K562 (cell line): Measurements from ENCODE around the gene UNKL. TPM values are rescaled to one million over a fixed set of nuclear protein-coding genes. Genes with fewer than 3 reads are reported as not detected.
A peak's percentile ranks its signal among the peaks of the same experiment; 100 is the strongest.

Experiments
- CTCF ChIP-seq, 3 experiments: IDR thresholded peaks in 2 of 3; conservative IDR thresholded peaks in 1 of 3; 2 replicates each; pipeline ENCODE4 v1.5.1; 2011 to 2012; ENCODE audit warnings: low read length in 3 of 3, mild to moderate bottlenecking in 3 of 3, control low read depth in 2 of 3, improper control_type of control experiment in 1 of 3, inconsistent platforms in 1 of 3, low read depth in 1 of 3, mixed read lengths in 1 of 3, moderate library complexity in 1 of 3; ENCODE audit not compliant: insufficient read depth in 2 of 3
- EGR1 ChIP-seq: fragments of 450-650 bp; conservative IDR thresholded peaks from 2 replicates; pipeline ENCODE4 v1.6.1; 2017; ENCODE audit warnings: mild to moderate bottlenecking
- FOXJ3 ChIP-seq: sonication (generic); formaldehyde crosslinking; IDR thresholded peaks from 2 replicates; pipeline ENCODE4 v1.4.0; 2020; ENCODE audit warnings: mild to moderate bottlenecking, missing genetic modification reagents
- NCOA1 ChIP-seq: fragments of 450-650 bp; IDR thresholded peaks from 2 replicates; pipeline ENCODE4 v1.6.1; 2016; ENCODE audit warnings: low read depth
- polyA plus RNA-seq, 8 experiments: library from polyadenylated mRNA; depleted of rRNA in 4 of 8; stranded (reverse) in 5 of 8; unstranded in 3 of 8; fragments of >200 nt; fragmentation: Nextera tagmentation in 2 of 8; fragmentation: Illumina TruSeq in 1 of 8; extraction: Ambion mirVana in 2 of 8; extraction: Trizol in 1 of 8; gene quantifications; 2 replicates each; pipeline versions ENCODE4 v1.2.1 to v1.2.3, GENCODE V29; 2011 to 2014; ENCODE audit warnings: inconsistent platforms in 1 of 8, missing spikeins in 1 of 8
- total RNA-seq, 7 experiments: library from RNA; depleted of rRNA in 6 of 7; stranded (reverse); fragments of >200 nt in 6 of 7; fragmentation: Illumina TruSeq in 2 of 7; extraction: Trizol in 2 of 7; gene quantifications; 2 replicates each; pipeline versions ENCODE4 v1.2.1 to v1.2.3, GENCODE V29; 2011 to 2021; ENCODE audit warnings: low replicate concordance in 1 of 7
- TF ChIP-seq, protein P1 (sequence below): fragments of 450-650 bp; IDR thresholded peaks from 2 replicates; pipeline ENCODE4 v1.6.1; 2016; ENCODE audit warnings: mild to moderate bottlenecking, moderate library complexity

UNKL gene
- total and polyA plus RNA-seq, 9 of the 15 experiments (the other 6 are each of a cell fraction or from before 2014, with no cell fraction given), result 0.37 to 30.2 (median 5.1) TPM

- no peak for TF ChIP-seq FOXJ3
- no peak for TF ChIP-seq NCOA1
- TF ChIP-seq, protein P1, sequence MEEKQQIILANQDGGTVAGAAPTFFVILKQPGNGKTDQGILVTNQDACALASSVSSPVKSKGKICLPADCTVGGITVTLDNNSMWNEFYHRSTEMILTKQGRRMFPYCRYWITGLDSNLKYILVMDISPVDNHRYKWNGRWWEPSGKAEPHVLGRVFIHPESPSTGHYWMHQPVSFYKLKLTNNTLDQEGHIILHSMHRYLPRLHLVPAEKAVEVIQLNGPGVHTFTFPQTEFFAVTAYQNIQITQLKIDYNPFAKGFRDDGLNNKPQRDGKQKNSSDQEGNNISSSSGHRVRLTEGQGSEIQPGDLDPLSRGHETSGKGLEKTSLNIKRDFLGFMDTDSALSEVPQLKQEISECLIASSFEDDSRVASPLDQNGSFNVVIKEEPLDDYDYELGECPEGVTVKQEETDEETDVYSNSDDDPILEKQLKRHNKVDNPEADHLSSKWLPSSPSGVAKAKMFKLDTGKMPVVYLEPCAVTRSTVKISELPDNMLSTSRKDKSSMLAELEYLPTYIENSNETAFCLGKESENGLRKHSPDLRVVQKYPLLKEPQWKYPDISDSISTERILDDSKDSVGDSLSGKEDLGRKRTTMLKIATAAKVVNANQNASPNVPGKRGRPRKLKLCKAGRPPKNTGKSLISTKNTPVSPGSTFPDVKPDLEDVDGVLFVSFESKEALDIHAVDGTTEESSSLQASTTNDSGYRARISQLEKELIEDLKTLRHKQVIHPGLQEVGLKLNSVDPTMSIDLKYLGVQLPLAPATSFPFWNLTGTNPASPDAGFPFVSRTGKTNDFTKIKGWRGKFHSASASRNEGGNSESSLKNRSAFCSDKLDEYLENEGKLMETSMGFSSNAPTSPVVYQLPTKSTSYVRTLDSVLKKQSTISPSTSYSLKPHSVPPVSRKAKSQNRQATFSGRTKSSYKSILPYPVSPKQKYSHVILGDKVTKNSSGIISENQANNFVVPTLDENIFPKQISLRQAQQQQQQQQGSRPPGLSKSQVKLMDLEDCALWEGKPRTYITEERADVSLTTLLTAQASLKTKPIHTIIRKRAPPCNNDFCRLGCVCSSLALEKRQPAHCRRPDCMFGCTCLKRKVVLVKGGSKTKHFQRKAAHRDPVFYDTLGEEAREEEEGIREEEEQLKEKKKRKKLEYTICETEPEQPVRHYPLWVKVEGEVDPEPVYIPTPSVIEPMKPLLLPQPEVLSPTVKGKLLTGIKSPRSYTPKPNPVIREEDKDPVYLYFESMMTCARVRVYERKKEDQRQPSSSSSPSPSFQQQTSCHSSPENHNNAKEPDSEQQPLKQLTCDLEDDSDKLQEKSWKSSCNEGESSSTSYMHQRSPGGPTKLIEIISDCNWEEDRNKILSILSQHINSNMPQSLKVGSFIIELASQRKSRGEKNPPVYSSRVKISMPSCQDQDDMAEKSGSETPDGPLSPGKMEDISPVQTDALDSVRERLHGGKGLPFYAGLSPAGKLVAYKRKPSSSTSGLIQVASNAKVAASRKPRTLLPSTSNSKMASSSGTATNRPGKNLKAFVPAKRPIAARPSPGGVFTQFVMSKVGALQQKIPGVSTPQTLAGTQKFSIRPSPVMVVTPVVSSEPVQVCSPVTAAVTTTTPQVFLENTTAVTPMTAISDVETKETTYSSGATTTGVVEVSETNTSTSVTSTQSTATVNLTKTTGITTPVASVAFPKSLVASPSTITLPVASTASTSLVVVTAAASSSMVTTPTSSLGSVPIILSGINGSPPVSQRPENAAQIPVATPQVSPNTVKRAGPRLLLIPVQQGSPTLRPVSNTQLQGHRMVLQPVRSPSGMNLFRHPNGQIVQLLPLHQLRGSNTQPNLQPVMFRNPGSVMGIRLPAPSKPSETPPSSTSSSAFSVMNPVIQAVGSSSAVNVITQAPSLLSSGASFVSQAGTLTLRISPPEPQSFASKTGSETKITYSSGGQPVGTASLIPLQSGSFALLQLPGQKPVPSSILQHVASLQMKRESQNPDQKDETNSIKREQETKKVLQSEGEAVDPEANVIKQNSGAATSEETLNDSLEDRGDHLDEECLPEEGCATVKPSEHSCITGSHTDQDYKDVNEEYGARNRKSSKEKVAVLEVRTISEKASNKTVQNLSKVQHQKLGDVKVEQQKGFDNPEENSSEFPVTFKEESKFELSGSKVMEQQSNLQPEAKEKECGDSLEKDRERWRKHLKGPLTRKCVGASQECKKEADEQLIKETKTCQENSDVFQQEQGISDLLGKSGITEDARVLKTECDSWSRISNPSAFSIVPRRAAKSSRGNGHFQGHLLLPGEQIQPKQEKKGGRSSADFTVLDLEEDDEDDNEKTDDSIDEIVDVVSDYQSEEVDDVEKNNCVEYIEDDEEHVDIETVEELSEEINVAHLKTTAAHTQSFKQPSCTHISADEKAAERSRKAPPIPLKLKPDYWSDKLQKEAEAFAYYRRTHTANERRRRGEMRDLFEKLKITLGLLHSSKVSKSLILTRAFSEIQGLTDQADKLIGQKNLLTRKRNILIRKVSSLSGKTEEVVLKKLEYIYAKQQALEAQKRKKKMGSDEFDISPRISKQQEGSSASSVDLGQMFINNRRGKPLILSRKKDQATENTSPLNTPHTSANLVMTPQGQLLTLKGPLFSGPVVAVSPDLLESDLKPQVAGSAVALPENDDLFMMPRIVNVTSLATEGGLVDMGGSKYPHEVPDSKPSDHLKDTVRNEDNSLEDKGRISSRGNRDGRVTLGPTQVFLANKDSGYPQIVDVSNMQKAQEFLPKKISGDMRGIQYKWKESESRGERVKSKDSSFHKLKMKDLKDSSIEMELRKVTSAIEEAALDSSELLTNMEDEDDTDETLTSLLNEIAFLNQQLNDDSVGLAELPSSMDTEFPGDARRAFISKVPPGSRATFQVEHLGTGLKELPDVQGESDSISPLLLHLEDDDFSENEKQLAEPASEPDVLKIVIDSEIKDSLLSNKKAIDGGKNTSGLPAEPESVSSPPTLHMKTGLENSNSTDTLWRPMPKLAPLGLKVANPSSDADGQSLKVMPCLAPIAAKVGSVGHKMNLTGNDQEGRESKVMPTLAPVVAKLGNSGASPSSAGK, result no peak
- TF ChIP-seq CTCF (IDR thresholded peaks at IDR 0.05 in 2 of 3, conservative IDR thresholded peaks at IDR 0.05 in 1 of 3; ENCODE audit: insufficient read depth in 2 of 3, low read depth in 1 of 3, low read length in 3 of 3), result peak in 1 of 3 experiments; percentile 14; a peak in 1 of 6 replicates
- TF ChIP-seq EGR1, result 0 out of 2 replicates have a peak, but pooled peaks have one; percentile 4
Measured at GRCh38 chr16:1426734-1427471, 12.4 kb upstream of the UNKL start (continued).
